NOMO-1 (cell line): ENCODE data around the gene TMEM120B.

ENCODE experiments used
- DNase-seq, 2 experiments: peaks; one replicate each; lab custom pipeline; 2025; ENCODE audit not compliant: unreplicated experiment in 2 of 2; lab: John Stamatoyannopoulos, UW

Gene TMEM120B

DNA sequence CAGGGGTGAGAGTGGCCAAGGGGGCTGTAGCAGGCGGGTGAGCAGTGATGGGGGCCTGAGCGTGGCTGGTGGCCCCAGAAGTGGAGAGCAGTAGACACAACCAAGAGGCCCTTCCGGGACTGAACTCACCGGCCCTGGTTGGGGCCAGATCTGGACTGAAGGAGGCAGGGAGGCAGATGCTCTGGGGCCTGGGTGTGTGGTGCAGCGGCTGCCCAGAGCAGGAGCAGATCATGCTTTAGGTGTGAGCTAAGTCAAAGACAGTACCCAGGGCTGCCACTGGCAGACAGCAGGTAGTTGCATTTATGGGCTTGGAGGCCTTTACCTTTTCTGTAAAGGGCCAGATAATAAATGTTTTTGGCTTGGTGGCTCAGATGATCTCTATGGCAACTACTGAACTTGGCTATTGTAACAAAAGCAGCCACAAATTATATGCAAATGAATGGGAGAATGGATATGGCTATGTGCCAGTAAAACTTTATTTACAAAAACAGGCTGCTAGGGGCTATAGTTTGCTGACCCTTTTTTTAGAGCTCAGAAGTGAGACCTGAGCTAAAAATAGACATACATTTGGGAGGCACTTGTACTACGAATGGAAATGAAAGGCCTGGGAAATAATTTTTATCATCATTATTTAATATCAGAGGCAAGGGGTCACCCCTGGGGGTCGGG is 116.8 kb downstream of the TMEM120B start:
- no peak for DNase-seq

DNA sequence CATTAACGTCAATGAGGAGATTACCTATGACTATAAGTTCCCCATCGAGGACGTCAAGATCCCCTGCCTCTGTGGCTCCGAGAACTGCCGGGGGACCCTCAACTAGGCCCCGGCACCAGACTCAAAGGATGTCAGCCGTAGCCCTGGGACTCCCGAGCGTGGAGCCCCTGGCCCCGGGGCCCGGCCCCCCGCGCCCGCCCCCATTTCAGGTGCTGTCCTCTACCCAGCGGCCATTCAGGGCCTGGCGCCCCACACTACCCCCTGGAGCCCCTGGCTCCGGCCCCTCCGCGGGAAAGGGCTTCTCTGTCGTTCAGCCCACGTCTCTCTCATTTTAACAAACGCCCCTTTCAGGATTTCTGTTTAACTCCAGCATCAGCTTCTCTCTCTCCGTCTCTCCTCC is 117.6 kb downstream of the TMEM120B start:
- DNase-seq = no peak

DNA sequence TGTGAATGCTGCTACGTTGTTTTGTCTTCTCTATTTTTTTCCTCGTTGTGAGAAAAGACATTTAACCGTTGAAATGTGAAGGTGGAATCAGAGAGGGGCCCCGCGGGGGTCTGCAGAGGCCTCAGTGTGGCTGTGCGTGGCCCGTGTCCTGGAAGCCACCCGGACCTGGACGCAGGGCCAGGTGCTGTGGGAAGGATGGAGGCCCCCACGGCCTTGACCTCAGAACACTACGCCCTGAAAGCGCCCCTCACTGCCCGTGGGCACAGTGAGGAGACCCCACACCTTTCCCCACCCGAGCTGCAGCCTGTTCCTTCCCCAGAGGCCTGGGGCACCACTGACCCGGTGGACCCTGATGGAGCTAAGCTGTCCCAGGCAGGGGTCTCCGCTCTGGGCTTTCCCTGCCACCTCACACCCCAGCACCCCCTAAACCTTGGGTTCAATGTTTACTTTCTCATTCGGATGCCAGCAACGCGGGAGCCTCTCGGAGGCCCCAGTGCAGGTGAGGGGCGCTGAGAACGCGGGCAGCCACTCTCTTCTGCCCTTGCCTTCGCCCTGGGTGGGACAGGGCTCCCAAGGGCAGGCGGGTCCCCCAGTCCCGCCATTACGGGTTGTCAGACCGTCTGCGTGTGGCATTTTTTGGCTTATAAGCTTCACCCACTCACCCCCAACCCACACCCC is 118.2 kb downstream of the TMEM120B start:
- DNase-seq = no peak
